Thyroid gland (tissue), 4 donors: Measurements from ENCODE around the gene S100Z. TPM values are rescaled to one million over a fixed set of nuclear protein-coding genes. Genes with fewer than 3 reads are reported as not detected.
"Not testable (repeated sequence)": the region's sequence is repeated elsewhere in the genome, so short reads cannot be mapped to it uniquely, and the experiment has no call there.

Source experiments
- DNase-seq, 2 donors: peaks; one replicate each; pipeline ENCODE4 v3.0.0-alpha.2; 2019
- H3K27ac ChIP-seq, 3 donors: fragments of 200-600 bp; sonication (generic); 1 replicate in 2 of 3; 2 replicates in 1 of 3; pipeline ENCODE4 v1.5.1; 2016 to 2019; ENCODE audit warnings: mild to moderate bottlenecking in 1 of 3, moderate library complexity in 1 of 3
- H3K27me3 ChIP-seq: fragments of 200-600 bp; sonication (generic); one replicate; pipeline ENCODE4 v1.5.1; 2019
- H3K36me3 ChIP-seq, 2 donors: fragments of 200-600 bp; sonication (generic); one replicate each; pipeline ENCODE4 v1.5.1; 2016 to 2019
- H3K4me1 ChIP-seq, 2 donors: fragments of 200-600 bp; sonication (generic); one replicate each; pipeline ENCODE4 v1.5.1; 2017 to 2019
- H3K4me3 ChIP-seq, 3 donors: fragments of 200-600 bp; sonication (generic); replicated peaks in 1 of 3; 1 replicate in 2 of 3; 2 replicates in 1 of 3; pipeline ENCODE4 v1.5.1; 2016; ENCODE audit warnings: mild to moderate bottlenecking in 1 of 3
- H3K9me3 ChIP-seq: fragments of 200-600 bp; sonication (generic); one replicate; pipeline ENCODE4 v1.5.1; 2017
- CTCF ChIP-seq, 6 experiments: fragments of 200-600 bp in 3 of 6; fragments of 450-650 bp in 3 of 6; sonication (generic) in 3 of 6; IDR thresholded peaks; one replicate each; pipeline ENCODE4 v1.5.1; 2016 to 2019; ENCODE audit warnings: antibody characterized with exemption in 6 of 6, mild to moderate bottlenecking in 2 of 6, inconsistent platforms in 1 of 6, moderate library complexity in 1 of 6
- POLR2A ChIP-seq, 2 donors: fragments of 450-650 bp; IDR thresholded peaks; one replicate each; pipeline ENCODE4 v1.6.1; 2017; ENCODE audit warnings: antibody characterized with exemption in 2 of 2, mild to moderate bottlenecking in 2 of 2, moderate library complexity in 1 of 2
- WGBS, 2 donors: methylation state at CpG; one replicate each; pipeline ENCODE4 v1.1.5; 2017; 5-methylcytosine and 5-hydroxymethylcytosine counted together
- intact Hi-C: fragments of 100-400 bp; cut with DNase I; formaldehyde crosslinking; loops from one replicate; pipeline ENCODE4 v1.15.1; 2023
- total RNA-seq, 4 donors: library from RNA; depleted of rRNA; stranded (reverse); fragments of >200 nt; gene quantifications; one replicate each; pipeline ENCODE4 v1.2.3, GENCODE V29; 2016

The S100Z gene
- total RNA-seq, 4 donors from 2014 or later: not detected

GRCh38 chr5:76942581-76942980, 92.8 kb downstream of the S100Z start:
- WGBS, 2 donors: 78 to 83% methylated on average over 1 of the region's 1 CpG

GRCh38 chr5:76943006-76943405, 93.2 kb downstream of the S100Z start:
- intact Hi-C loops: no loop called here
- 79 to 80% methylated on average over 3 of the region's 3 CpGs for WGBS, 2 donors
- no peak for TF ChIP-seq POLR2A (IDR thresholded peaks at IDR 0.05)
- no peak for TF ChIP-seq CTCF (IDR thresholded peaks at IDR 0.05)

More at GRCh38 chr5:76942581-76942980, 92.8 kb downstream of the S100Z start:
- Histone ChIP-seq H3K27ac (no peak overlapping the region), H3K36me3 (no peaks in the 10 kb centered on the region), H3K27me3 (no peaks in the 10 kb centered on the region), H3K4me1 (peaks cover 0 to 10% of the 10 kb centered on the region in 2 donors), H3K9me3 (no peaks in the 10 kb centered on the region), H3K4me3 (no peak overlapping the region)
- intact Hi-C loops: no loop called here
- TF ChIP-seq POLR2A (IDR thresholded peaks at IDR 0.05) (no peak), CTCF (IDR thresholded peaks at IDR 0.05) (no peak)
- DNase-seq: no peak

GRCh38 chr5:76944638-76945037, 94.8 kb downstream of the S100Z start:
- WGBS, 2 donors: 81 to 82% methylated on average over 5 of the region's 5 CpGs

More at GRCh38 chr5:76943006-76943405, 93.2 kb downstream of the S100Z start:
- H3K9me3 ChIP-seq: no peaks in the 10 kb centered on the region
- no peak overlapping the region for H3K27ac ChIP-seq
- H3K27me3 ChIP-seq: no peaks in the 10 kb centered on the region
- H3K36me3 ChIP-seq: no peaks in the 10 kb centered on the region
- H3K4me1 ChIP-seq: peaks cover 0 to 10% of the 10 kb centered on the region in 2 donors
- H3K4me3 ChIP-seq: no peak overlapping the region
- no peak for DNase-seq

GRCh38 chr5:76945238-76945637, 95.4 kb downstream of the S100Z start:
- H3K4me1 ChIP-seq: not testable (repeated sequence)
- 92 to 95% methylated on average over 9 of the region's 9 CpGs for WGBS, 2 donors

More at GRCh38 chr5:76944638-76945037, 94.8 kb downstream of the S100Z start:
- intact Hi-C loops: no loop called here
- no peak overlapping the region for H3K4me3 ChIP-seq
- no peaks in the 10 kb centered on the region for H3K27me3 ChIP-seq
- no peak for DNase-seq
- H3K4me1 ChIP-seq: peaks cover 0 to 10% of the 10 kb centered on the region in 2 donors
- TF ChIP-seq POLR2A (IDR thresholded peaks at IDR 0.05): no peak
- TF ChIP-seq CTCF (IDR thresholded peaks at IDR 0.05): no peak
- no peak overlapping the region for H3K27ac ChIP-seq
- H3K9me3 ChIP-seq: no peaks in the 10 kb centered on the region
- H3K36me3 ChIP-seq: no peaks in the 10 kb centered on the region

GRCh38 chr5:76946090-76946489, 96.3 kb downstream of the S100Z start:
- intact Hi-C loops: no loop called here
- H3K27ac ChIP-seq: no peak overlapping the region
- DNase-seq: no peak
- no peaks in the 10 kb centered on the region for H3K9me3 ChIP-seq
- H3K4me3 ChIP-seq: no peak overlapping the region
- TF ChIP-seq CTCF (IDR thresholded peaks at IDR 0.05) (no peak), POLR2A (IDR thresholded peaks at IDR 0.05) (no peak)
- 84 to 90% methylated on average over 2 of the region's 2 CpGs for WGBS, 2 donors
- peaks cover 0 to 10% of the 10 kb centered on the region in 2 donors for H3K4me1 ChIP-seq
- H3K27me3 ChIP-seq: no peaks in the 10 kb centered on the region
- no peaks in the 10 kb centered on the region for H3K36me3 ChIP-seq

More at GRCh38 chr5:76945238-76945637, 95.4 kb downstream of the S100Z start:
- H3K27ac ChIP-seq, DNase-seq, H3K36me3 ChIP-seq, H3K27me3 ChIP-seq, H3K4me3 ChIP-seq, intact Hi-C loops, H3K9me3 ChIP-seq: not testable (repeated sequence)
